C4-2B (cell line): Measurements from ENCODE around the gene ITGAX.

Experiments used
- CTCF ChIP-seq: fragments of 450-650 bp; conservative IDR thresholded peaks from 2 replicates; pipeline ENCODE4 v1.5.1; 2017; ENCODE audit warnings: mild to moderate bottlenecking
- ZFX ChIP-seq: fragments of 450-650 bp; IDR thresholded peaks from 2 replicates; pipeline ENCODE4 v1.6.1; 2017

GRCh38 chr16:31429314-31429713 is 74.3 kb downstream of the ITGAX start:
- TF ChIP-seq CTCF (no peak), ZFX (no peak)
